Measurements from ENCODE around the gene SLC66A1.

Gene SLC66A1

DNA sequence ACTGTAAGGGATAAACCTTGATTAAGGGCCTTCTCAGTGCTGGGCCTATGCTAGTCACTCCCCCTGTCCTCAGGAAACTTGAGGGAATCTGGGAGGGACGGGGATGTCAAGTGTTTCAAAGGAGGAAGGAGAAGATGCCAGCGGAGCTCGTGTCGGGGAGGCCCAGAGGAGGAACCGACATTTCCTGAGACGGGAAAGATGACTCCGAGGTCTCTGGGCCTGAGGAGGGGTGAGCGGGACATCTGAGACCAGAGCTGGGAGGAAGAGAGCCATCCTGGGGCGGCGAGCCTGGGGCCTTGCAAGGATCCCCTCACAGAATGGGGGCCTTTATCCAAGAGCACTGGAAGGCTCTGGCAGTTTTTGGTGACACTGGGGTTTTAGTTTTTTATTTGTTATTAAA is 10.4 kb downstream of the SLC66A1 start:
- DNase-seq: peak in 2 of 10 donors; percentile 35 to 75
- intact Hi-C loops (cut with DNase I): no loop called here

DNA sequence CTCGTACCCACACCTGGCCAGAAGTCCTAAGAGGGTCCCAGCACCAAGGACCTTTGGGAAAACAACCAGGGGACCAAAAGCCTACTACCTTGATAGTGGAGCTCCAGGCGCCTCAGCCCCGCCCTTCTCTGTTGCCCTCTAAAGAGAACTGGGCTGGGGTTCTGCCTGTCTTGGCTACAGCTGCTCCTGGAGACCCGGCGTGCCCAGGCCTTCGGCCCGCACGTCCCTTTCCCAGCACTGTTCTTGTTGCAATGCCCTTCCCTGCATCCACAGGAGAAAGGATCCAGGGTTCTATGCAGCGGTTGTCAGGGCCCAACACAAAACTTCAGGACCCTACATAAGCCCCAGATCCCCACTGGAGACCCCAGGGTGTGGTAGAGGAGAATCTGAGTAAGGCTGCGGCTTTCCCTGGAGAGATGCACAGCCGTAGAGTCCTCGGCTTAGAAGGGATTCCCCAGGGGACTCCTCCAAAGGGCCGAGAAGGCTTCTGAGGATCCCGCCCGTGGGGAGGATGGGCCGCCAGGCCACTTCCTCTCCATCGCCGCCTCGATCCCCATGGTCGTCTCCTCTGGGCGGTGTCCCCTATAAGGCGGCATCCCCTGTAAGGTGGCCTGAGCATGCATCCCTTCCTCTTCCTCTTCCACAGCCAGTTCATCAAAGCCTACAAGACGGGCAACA is 12.0 kb downstream of the SLC66A1 start:
- intact Hi-C loops (cut with DNase I): no loop called here
- peak in 2 of 10 donors; percentile 49 to 56 for DNase-seq

DNA sequence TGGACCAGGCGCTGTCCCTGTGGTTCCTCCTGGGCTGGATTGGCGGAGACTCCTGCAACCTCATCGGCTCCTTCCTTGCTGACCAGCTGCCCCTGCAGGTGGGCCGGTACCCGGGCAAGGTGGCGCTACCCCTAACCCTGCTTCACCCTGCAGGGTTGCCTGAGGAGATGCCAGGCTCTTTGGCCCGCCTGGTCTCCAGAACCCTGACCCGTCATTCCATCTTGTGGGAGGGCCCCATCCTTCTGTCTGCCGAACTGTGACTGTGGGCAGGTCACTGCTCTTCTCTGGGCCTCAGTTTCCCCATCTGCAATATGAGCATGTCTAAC is 12.5 kb downstream of the SLC66A1 start:
- DNase-seq: peak in 1 of 10 donors; percentile 65
- intact Hi-C loops (cut with DNase I): no loop called here

DNA sequence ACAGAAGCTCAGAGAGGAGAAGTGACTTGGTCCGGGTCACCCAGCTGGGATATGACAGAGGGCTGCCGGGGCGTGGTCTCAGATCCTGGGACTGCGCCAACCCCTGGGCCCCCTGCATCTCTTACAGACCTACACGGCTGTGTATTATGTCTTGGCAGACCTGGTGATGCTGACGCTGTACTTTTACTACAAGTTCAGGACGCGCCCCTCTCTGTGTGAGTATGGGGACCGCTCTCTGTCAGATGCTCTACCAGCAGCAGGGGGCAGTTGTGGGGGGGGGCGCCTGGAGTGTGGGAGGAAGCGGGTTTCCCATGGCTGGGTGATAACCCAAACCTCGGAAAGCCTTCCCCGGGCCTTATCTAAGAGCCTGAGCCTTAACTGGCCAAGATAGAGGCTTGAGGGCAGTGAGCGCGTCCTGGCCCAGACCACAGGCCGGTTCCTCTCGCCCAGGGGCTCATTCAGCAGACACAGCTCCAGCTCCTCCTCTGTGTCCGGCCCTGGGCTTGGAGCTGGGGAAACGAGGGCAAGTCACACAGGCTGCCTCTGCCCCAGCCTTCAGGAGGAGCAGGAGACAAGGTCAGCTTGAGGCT is 13.3 kb downstream of the SLC66A1 start:
- DNase-seq: peak in 2 of 10 donors; percentile 52 to 73
- intact Hi-C loops (cut with DNase I): no loop called here

DNA sequence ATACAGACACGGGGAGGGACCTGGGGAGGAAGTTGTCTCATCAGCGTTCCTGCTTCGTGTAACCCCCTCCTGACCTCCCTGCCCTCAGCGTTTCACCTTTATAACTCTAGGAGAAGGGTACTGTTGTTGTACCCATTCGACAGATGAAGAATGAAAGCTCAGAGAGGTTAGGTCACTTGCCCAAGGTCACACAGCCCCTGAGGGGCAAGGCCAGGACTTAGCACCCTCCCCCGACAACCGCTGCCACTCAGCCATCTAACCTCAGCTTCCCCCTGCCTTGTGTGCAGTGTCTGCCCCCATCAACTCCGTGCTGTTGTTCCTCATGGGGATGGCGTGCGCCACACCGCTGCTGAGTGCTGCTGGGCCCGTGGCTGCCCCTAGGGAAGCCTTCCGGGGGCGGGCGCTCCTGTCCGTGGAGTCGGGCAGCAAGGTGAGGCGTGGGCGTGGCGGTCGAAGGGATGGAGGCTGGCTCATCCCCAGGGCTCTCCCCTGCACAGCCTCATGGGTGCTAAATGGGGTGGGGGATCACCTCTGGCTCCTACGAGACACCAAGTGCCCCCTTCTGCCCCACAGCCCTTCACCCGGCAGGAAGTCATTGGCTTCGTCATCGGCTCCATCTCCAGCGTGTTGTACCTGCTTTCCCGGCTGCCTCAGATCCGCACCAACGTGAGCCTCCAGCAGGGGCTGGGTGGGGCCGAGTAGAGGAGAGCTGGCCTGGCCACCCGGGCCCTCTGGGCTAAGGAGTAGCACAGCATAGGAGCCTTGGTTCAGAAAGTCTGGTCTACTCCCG is 14.0 kb downstream of the SLC66A1 start:
- DNase-seq: peak in 2 of 10 donors; percentile 61 to 65
- intact Hi-C loops (cut with DNase I): no loop called here

DNA sequence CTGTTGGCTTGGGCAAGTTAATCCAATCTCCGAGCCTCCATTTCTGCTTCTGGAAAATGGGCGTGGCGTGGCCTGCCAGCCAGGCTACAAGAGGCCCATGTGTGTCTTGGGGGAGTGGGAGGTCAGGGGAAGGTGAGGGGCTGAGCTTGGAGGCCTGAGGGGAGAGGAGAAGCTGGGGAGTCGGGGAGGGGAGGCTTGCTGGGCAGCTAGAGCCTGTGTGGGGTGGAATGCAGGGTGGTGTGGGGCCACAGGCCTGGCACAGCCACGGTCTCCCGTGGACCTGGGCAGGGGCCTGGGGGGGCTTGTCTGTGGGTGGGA is 14.6 kb downstream of the SLC66A1 start:
- intact Hi-C loops (cut with DNase I): no loop called here
- DNase-seq: no peak

DNA sequence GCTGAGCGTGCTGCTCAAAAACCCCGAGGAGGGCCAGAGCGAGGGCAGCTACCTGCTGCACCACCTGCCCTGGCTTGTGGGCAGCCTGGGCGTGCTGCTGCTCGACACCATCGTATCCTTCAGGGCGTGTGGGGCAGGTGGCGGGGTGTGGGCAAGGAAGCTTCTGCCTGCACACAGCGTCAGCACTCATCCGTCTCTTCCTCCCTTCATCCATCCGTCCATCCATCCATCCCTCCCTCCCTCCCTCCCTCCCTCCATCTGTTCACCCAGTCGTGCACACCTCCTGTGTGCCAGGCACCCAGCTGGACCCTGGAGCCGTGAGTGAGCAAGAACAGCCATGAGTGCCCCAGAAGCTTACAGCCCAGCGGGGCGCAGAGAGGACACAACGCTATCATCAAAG is 15.2 kb downstream of the SLC66A1 start:
- peak in 1 of 10 donors; percentile 79 for DNase-seq
- intact Hi-C loops (cut with DNase I): no loop called here

DNA sequence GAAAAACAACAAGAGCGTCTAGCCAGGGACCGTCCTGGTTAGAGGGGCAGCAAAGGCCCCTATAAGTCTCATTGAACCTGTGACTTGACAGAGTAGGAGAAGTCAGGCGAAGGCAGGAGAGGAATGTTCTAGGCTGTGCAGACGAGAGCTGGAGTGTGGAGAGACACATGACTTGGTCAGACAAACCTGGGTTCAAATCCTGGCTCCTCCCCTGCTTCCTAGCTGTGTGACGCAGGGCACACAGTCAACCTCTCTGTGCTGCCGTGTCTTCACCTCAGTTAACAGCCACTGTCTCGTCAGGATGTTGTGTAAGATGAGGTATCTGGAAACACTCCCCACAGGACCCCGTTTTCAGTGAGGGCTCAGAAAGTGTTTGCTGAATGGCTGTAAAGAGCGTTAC is 15.6 kb downstream of the SLC66A1 start:
- no peak for DNase-seq
- intact Hi-C loops (cut with DNase I): no loop called here

DNA sequence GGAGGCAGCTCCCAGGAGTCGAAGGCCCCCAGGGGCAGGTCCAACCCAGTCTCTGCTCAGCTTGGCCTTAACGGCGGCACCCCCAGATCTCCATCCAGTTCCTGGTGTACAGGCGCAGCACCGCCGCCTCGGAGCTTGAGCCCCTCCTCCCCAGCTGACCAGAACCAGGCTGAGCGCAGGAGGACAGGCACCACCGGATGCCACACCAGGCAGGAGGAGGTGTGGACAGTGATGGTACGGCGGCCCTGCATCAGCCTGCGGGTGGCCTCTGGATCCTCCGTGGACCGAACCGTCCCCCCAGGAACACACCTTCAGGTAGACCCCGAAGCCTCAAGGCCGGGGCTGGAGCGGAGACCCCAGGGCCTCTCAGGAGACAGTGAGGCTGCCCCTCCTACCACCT is 16.4 kb downstream of the SLC66A1 start:
- intact Hi-C loops (cut with DNase I): no loop called here
- peak in 1 of 10 donors; percentile 64 for DNase-seq

DNA sequence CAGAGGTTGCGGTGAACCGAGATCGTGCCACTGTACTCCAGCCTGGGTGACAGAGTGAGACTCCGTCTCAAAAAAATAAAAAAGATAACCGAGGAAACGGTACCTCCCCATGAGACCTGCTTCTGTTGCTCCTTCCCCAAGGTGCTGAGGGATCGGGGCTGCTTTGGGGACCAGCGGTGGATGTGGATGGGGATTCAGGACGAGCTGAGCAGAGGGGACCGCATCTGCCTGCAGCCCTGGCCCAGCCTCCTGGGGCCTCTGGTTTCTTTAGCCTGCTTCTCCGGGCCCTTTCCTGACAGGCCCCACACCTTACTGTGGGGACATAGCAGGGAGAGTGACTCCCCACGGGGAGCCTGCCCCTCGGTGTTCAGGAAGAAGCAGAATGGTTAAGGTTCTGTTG is 17.1 kb downstream of the SLC66A1 start:
- intact Hi-C loops (cut with DNase I): no loop called here
- DNase-seq: peak in 1 of 10 donors; percentile 60

DNA sequence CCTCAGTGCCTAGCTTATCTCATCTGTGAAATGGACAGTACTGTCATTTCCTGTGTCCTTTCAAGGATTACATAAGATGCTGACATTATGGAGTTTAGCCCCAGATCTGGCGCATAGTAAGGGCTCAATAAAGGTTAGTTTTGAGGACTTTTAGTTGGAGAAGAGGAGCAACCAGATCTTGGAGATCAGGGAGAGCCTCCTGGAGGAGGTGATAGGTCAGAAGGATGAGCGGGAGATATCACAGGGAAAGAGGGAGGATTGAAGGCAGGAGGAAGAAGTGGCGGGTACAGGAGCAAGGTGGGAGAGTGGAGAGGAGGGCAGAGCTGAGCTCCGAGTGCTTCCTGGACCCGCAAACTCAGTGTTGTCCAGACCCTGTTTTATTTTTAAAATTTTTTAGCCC is 17.5 kb downstream of the SLC66A1 start:
- intact Hi-C loops (cut with DNase I): no loop called here
- no peak for DNase-seq

DNA sequence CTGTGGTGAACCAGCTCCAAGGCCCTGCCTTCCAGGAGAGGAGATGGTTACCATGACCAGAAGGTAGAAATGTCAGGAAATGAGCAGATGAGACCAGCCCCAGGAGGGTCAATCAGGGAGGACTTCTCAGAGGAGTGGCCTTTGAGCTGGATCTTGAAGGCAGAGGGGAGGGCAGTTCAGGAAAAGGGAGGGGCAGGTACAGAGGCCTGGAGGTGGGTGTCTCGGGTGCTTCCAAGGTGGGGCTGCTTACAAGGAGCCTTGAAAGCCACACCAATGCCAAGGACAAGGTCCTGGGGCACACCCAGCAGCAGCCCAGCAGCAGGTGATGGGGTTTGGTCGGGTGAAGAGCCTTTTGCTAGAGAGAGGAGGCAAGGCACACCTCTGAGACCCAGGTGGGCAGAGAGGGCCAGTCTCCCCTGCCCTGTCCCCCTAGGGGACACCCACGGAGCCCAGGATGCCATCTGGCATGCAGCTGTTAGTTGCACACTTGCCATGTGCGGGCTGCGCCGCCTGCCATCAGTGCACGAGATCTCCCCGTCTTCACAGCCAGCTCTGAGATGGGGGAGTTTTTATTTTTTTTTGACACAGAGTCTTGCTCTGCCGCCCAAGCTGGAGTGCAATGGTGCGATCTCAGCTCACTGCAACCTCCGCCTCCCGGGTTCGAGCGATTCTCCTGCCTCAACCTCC is 18.5 kb downstream of the SLC66A1 start:
- no peak for DNase-seq
- intact Hi-C loops (cut with DNase I): no loop called here

DNA sequence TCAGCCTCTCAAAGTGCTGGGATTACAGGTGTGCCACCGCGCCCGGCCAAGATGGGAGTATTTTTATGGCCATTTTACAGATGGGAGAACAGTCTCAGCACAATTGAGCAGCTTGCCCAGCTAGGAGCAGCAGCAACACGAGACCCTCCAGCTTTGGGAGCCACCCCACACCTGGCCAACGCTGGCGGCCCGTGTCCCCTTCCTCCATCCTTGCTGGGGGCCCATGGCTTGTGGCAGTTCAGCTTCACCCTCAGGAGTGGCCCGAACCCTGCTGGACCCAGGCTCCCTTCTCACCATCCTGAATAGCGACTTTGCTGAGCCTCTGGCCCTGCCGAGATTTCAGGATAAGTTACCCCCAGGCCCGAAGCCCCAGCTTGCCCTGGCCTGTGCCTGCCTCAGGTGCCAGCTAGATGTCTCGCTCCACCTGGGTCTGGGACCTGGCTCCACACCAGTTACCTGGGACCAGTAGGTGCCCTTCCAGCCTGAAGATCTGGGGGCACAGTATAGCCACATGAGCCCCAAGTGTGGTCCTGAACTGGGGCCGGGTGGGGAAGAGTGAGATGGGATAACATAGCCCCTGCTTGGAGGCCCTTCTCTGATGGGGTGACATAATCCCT is 19.2 kb downstream of the SLC66A1 start:
- DNase-seq: no peak
- intact Hi-C loops (cut with DNase I): no loop called here

DNA sequence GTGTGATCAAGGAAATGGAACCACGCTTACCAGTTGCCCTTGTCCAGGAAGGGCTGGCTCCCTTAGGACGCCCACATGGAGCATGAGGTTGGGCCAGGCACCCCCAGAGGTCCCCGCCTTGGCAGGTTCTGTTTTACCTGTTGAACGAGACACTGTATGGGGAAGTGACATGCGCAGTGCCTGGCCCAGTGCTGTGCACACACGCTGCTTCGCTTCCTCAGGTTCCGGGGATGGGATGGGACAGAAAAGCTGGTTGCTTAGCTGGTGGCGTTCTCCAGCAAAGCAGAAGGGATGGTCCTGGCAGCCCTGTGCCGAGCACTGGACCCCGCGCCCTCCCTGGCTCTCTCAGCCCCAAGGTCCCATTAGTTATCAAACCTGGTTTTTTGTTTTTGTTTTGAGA is 20.7 kb downstream of the SLC66A1 start:
- intact Hi-C loops (cut with DNase I): no loop called here
- DNase-seq: no peak

DNA sequence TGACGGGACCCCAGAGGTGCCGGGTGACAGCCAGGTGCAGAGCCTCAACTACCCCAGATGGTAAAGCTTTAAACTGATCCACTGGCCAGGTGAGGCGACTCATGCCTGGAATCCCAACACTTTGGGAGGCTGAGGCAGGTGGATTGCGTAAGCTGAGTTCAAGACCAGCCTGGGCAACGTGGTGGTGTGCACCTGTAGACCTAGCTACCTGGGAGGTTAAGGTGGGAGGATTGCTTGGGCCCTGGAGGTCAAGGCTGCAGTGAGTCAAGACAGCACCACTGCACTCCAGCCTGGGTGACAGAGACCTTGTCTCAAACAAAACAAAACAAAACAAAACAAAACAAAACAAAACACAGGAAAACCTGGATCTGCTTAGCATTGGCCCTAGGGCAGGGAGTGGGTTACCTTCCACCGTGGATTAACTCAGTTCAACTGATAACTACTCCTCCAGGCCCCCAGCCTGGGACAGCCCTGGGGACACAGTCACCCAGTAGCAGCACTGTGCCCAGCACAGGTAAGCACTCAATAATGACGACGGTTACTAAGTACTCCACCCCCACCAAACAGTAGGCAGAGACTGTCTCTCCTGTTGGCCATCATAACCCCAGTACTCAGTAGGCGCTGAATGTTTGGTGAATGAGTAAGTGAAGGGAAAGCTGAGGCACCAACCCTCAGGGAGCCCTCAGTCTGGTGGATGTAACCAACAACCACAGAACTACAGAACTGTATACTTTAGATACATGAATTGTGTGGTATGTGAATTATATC is 21.6 kb downstream of the SLC66A1 start:
- intact Hi-C loops (cut with DNase I): no loop called here
- DNase-seq: no peak

DNA sequence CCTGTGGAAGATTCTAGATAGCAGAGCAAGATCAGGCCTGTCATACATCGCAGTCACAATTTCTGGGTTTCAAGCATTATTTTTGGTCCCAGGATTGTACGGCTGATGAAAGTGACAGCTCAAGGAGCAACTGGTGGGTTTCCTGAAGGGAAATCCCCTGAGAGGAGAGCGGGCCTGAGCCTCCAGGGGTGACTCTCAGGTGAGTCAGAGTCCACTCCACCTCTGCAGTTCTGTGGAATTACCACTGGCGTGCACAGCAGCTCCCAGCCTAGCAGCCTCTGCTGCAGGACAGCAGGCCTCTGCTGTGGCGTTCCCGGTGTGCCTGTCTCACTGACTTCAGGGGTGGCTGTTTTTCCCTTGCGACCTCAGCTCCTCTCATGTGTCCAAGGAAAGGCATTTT is 24.4 kb downstream of the SLC66A1 start:
- no peak for DNase-seq
- intact Hi-C loops (cut with DNase I): no loop called here

DNA sequence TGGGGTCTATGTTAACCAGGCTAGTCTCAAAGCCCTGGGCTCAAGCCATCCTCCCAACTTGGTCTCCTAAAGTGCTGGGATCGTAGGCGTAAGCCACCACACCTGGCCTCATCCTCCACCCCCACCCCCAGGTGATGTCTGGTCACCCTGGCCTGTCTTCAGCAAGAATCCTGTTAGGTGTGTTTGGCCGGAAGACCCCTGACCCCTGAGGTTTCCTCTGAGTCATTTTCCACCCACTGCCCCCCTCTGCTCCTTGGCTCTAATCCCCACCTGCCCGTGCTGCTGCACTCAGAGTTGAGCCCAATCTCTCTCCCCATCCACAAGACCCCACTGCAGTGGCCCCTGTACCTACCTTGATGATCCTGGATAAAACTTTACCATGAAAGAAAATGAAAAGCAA is 25.2 kb downstream of the SLC66A1 start:
- no peak for DNase-seq

DNA sequence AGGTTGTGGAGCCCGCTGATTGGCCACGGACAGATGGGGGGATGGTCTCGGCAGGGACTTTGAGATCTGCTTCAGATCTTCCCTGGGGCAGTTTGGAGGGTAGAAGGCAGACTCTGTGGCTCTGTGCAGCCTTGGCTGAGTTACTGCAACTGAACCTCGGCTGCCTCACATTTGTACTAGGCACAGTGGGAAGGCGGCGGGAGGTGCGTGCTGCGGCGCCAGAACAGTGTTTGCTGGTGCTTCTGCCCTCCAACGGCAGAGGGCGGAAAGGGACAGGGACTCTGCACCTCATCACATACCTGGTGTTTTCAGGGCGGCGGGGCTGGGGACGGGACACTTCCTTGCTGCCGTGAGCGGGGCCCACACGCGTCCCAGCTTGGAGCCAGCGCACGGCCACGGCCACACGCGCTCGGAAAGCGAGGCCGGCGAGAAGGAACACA is 26.2 kb downstream of the SLC66A1 start:
- DNase-seq: peak in 2 of 10 donors; percentile 25 to 47
- intact Hi-C loops (cut with DNase I): no loop called here

More for the DNA sequence above, 25.2 kb downstream of the SLC66A1 start:
- intact Hi-C loops (cut with DNase I): no loop called here

DNA sequence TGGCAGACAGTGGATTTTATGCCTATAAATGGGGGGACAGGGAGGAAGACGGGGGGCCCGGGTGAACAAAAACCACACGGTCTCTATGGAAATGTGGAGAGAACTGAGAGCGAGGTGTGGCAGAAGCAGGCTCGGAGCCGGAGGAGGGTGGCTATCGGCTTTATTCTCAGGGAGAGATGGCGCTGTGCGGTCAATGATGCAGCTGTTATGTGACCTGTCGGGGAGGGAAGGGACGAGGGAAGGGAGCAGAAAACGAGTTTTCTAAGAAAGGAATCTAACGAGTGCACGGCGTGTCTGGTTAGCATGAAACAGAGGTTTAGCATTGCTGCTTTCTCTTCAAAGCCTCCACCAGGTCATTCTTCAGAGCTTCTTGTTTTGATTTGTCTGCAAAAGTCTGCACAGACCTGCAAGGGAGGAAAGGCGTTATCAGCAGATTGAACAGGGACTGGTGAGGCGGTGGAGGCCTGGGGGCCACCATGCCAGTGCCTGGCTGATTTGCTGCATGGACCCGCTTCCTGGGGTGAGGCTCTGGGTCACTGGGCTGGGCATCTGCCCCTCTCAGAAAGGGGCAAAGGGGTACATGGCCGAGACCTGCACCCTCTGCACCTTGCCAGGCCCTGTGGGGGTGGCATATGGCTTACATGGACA is 27.2 kb downstream of the SLC66A1 start:
- intact Hi-C loops (cut with DNase I): no loop called here
- DNase-seq: no peak

Data from posterior cingulate gyrus (tissue), 11 donors.